H9 (cell line): ENCODE data around the gene TUBA8. TPM values are rescaled to one million over a fixed set of nuclear protein-coding genes. Genes with fewer than 3 reads are reported as not detected.

Experiments used
- DNase-seq: peaks from one replicate; pipeline ENCODE4 v3.0.0-alpha.2; 2017
- H2AFZ ChIP-seq: one replicate; pipeline ENCODE4 v1.6.1; 2013; ENCODE audit warnings: mild to moderate bottlenecking, low read length, control low read depth, moderate library complexity
- H2AK5ac ChIP-seq: 2 replicates; pipeline ENCODE4 v1.6.1; 2013; ENCODE audit warnings: low read length, control low read depth, mixed read lengths; ENCODE audit not compliant: insufficient read length
- H2BK120ac ChIP-seq: one replicate; pipeline ENCODE4 v1.6.1; 2013; ENCODE audit warnings: low read depth, mild to moderate bottlenecking, low read length, control low read depth, inconsistent platforms; ENCODE audit not compliant: poor library complexity, severe bottlenecking
- H2BK12ac ChIP-seq: 2 replicates; pipeline ENCODE4 v1.6.1; 2013; ENCODE audit warnings: low read length, control low read depth, mixed read lengths, low read depth; ENCODE audit not compliant: insufficient read length
- H2BK15ac ChIP-seq: 2 replicates; pipeline ENCODE4 v1.6.1; 2013; ENCODE audit warnings: low read depth, low read length, control low read depth
- H2BK20ac ChIP-seq: one replicate; pipeline ENCODE4 v1.6.1; 2013; ENCODE audit warnings: low read depth, mild to moderate bottlenecking, low read length, control low read depth, inconsistent platforms; ENCODE audit not compliant: poor library complexity, severe bottlenecking
- H2BK5ac ChIP-seq: 2 replicates; pipeline ENCODE4 v1.6.1; 2013; ENCODE audit warnings: low read length, control low read depth, mixed read lengths; ENCODE audit not compliant: insufficient read length
- H3K14ac ChIP-seq: 2 replicates; pipeline ENCODE4 v1.6.1; 2013; ENCODE audit warnings: low read length, control low read depth; ENCODE audit not compliant: insufficient read depth
- H3K18ac ChIP-seq: 2 replicates; pipeline ENCODE4 v1.6.1; 2013; ENCODE audit warnings: low read depth, mild to moderate bottlenecking, mixed read lengths, low read length, control low read depth; ENCODE audit not compliant: insufficient read length
- H3K23ac ChIP-seq: 2 replicates; pipeline ENCODE4 v1.6.1; 2013; ENCODE audit warnings: low read length, control low read depth, mixed read lengths, low read depth; ENCODE audit not compliant: insufficient read length
- H3K23me2 ChIP-seq: 2 replicates; pipeline ENCODE4 v1.6.1; 2013; ENCODE audit warnings: low read depth, mild to moderate bottlenecking, mixed read lengths, low read length, control low read depth; ENCODE audit not compliant: insufficient read length, poor library complexity, severe bottlenecking
- H3K27ac ChIP-seq: 2 replicates; pipeline ENCODE4 v1.5.1; 2013; ENCODE audit warnings: low read length, control low read depth, mixed read lengths, low read depth; ENCODE audit not compliant: insufficient read length
- H3K27me3 ChIP-seq: 2 replicates; pipeline ENCODE4 v1.6.1; 2013; ENCODE audit warnings: low read length, control low read depth, inconsistent platforms; ENCODE audit not compliant: insufficient read depth
- H3K4ac ChIP-seq: 2 replicates; pipeline ENCODE4 v1.6.1; 2013; ENCODE audit warnings: low read depth, mild to moderate bottlenecking, control low read depth, inconsistent platforms, low read length, moderate library complexity
- H3K4me1 ChIP-seq: 2 replicates; pipeline ENCODE4 v1.6.1; 2013; ENCODE audit warnings: low read length, control low read depth, inconsistent platforms; ENCODE audit not compliant: insufficient read depth
- H3K4me2 ChIP-seq: 2 replicates; pipeline ENCODE4 v1.6.1; 2013; ENCODE audit warnings: low read length, control low read depth, mixed read lengths; ENCODE audit not compliant: insufficient read length, insufficient read depth
- H3K56ac ChIP-seq: 2 replicates; pipeline ENCODE4 v1.6.1; 2013; ENCODE audit warnings: low read depth, mild to moderate bottlenecking, mixed read lengths, low read length, control low read depth; ENCODE audit not compliant: insufficient read length
- H3K79me1 ChIP-seq: 2 replicates; pipeline ENCODE4 v1.6.1; 2013; ENCODE audit warnings: low read depth, mild to moderate bottlenecking, moderate library complexity, low read length, control low read depth, inconsistent platforms; ENCODE audit not compliant: insufficient read depth, poor library complexity, severe bottlenecking
- H3K79me2 ChIP-seq: 2 replicates; pipeline ENCODE4 v1.6.1; 2013; ENCODE audit warnings: low read length, control low read depth, inconsistent platforms; ENCODE audit not compliant: insufficient read depth
- H3K9ac ChIP-seq: 2 replicates; pipeline ENCODE4 v1.6.1; 2013; ENCODE audit warnings: low read length, control low read depth, mixed read lengths; ENCODE audit not compliant: insufficient read length; ENCODE audit errors: extremely low read depth
- H3K9me3 ChIP-seq: one replicate; pipeline ENCODE4 v1.6.1; 2013; ENCODE audit warnings: low read depth, low read length, inconsistent platforms; ENCODE audit not compliant: control insufficient read depth
- H3T11ph ChIP-seq: one replicate; pipeline ENCODE4 v1.6.1; 2013; ENCODE audit warnings: mild to moderate bottlenecking, low read length, control low read depth, inconsistent platforms
- H4K20me1 ChIP-seq: one replicate; pipeline ENCODE4 v1.6.1; 2013; ENCODE audit not compliant: control insufficient read depth, insufficient read length, insufficient read depth
- H4K5ac ChIP-seq: 2 replicates; pipeline ENCODE4 v1.6.1; 2013; ENCODE audit warnings: low read depth, mild to moderate bottlenecking, mixed read lengths, low read length, control low read depth; ENCODE audit not compliant: insufficient read length
- H4K8ac ChIP-seq: replicated peaks from 2 replicates; pipeline ENCODE4 v1.6.1; 2013; ENCODE audit warnings: low read length, control low read depth, mixed read lengths, low read depth; ENCODE audit not compliant: insufficient read length
- H4K91ac ChIP-seq: 2 replicates; pipeline ENCODE4 v1.6.1; 2013; ENCODE audit warnings: low read depth, mild to moderate bottlenecking, moderate library complexity, mixed read lengths, low read length, control low read depth; ENCODE audit not compliant: insufficient read length
- H3K27ac Mint-ChIP-seq, 3 experiments: 2 replicates in 2 of 3; 3 replicates in 1 of 3; pipeline ENCODE4 v1.8.0; 2020 to 2021; ENCODE audit warnings: mixed read lengths in 3 of 3, mild to moderate bottlenecking in 1 of 3, moderate library complexity in 1 of 3
- H3K27me3 Mint-ChIP-seq: 2 replicates; pipeline ENCODE4 v1.8.0; 2021; ENCODE audit warnings: low read depth, mild to moderate bottlenecking, moderate library complexity, mixed read lengths
- H3K36me3 Mint-ChIP-seq, 3 experiments: 2 replicates in 2 of 3; 3 replicates in 1 of 3; pipeline ENCODE4 v1.8.0; 2020 to 2021; ENCODE audit warnings: low read depth in 3 of 3, mixed read lengths in 3 of 3; ENCODE audit not compliant: insufficient read depth in 1 of 3
- H3K4me1 Mint-ChIP-seq, 2 experiments: 2 replicates each; pipeline ENCODE4 v1.8.0; 2020; ENCODE audit warnings: mixed read lengths in 2 of 2
- H3K4me3 Mint-ChIP-seq, 2 experiments: 2 replicates in 1 of 2; 3 replicates in 1 of 2; pipeline ENCODE4 v1.8.0; 2020 to 2021; ENCODE audit warnings: mild to moderate bottlenecking in 2 of 2, mixed read lengths in 2 of 2, moderate library complexity in 1 of 2
- H3K9me3 Mint-ChIP-seq, 2 experiments: 2 replicates in 1 of 2; 3 replicates in 1 of 2; pipeline ENCODE4 v1.8.0; 2020; ENCODE audit warnings: mild to moderate bottlenecking in 2 of 2, mixed read lengths in 2 of 2, moderate library complexity in 1 of 2
- whole genome bisulfite sequencing: extraction: QIAGEN DNeasy Blood & Tissue Kit; methylation state at CpG from one replicate; pipeline ENCODE4 v1.1.7; 2013; ENCODE audit warnings: missing lambda C conversion rate, low lambda C conversion rate, mixed read lengths; ENCODE audit not compliant: insufficient read length; ENCODE audit errors: extremely low coverage; 5-methylcytosine and 5-hydroxymethylcytosine counted together
- total RNA-seq: library from RNA; stranded (reverse); gene quantifications from 2 replicates; pipeline ENCODE4 v1.2.1, GENCODE V29; 2021
- TF ChIP-seq, protein P1 (sequence below): fragments of 200-600 bp; sonication (generic); conservative IDR thresholded peaks from 3 replicates; pipeline ENCODE4 v1.8.0; 2021; ENCODE audit warnings: antibody characterized with exemption, mild to moderate bottlenecking

Gene TUBA8
- total RNA-seq, 1 experiment from 2014 or later = 2.0 TPM

DNA sequence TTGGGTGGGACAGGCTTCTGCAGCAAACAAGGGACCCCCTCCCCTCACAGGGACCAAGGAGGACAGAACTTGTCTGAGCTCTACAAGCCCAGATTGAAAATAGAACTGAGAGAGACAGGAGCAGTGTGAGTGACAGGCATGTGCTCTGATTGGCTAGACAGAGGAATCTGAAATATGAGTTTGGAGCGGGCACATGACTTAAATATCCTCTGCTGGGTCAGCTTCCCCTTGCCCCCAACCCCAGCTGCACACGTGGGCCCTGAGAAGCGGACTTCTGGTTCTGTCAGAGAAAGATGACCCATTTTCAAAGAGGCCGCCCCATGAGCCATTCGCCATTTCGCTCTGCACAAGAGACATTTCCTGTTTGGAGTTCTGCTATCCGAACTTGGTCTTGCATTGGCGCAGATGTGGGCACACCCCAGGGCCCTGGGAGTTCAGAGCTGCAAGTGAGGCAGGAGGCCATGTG, 5.3 kb downstream of the TUBA8 start:
- Histone ChIP-seq H3K79me2 (no peaks in the 10 kb centered on the region), H3K27ac (no peak overlapping the region), H3K23ac (no peak overlapping the region), H4K20me1 (no peaks in the 10 kb centered on the region), H3T11ph (no peak overlapping the region), H2BK15ac (no peak overlapping the region), H2BK12ac (no peak overlapping the region), H4K8ac (no peak overlapping the region), H2BK5ac (no peak overlapping the region), H3K56ac (no peak overlapping the region), H4K91ac (no peak overlapping the region), H3K27me3 (no peaks in the 10 kb centered on the region; the same call in 1 of the 2 replicates), H2AK5ac (no peak overlapping the region), H4K5ac (no peak overlapping the region), H3K18ac (no peak overlapping the region), H3K4me1 (no peaks in the 10 kb centered on the region), H3K9me3 (no peaks in the 10 kb centered on the region), H3K23me2 (peaks cover 2% of the 10 kb centered on the region), H3K9ac (no peak overlapping the region), H3K14ac (no peak overlapping the region), H2BK120ac (no peak overlapping the region), H3K4me2 (no peak overlapping the region), H2AFZ (no peak overlapping the region), H3K79me1 (no peaks in the 10 kb centered on the region), H3K4ac (no peak overlapping the region), H2BK20ac (no peak overlapping the region)
- no CpG with 5 or more reads among the region's 8 CpGs for WGBS
- Mint-ChIP-seq H3K4me3 (no peak overlapping the region), H3K9me3 (no peaks in the 10 kb centered on the region), H3K36me3 (no peaks in the 10 kb centered on the region), H3K27me3 (peaks cover 31% of the 10 kb centered on the region), H3K27ac (no peak overlapping the region), H3K4me1 (peaks cover 4 to 7% of the 10 kb centered on the region in 2 experiments; a peak in 3 of 4 replicates)
- DNase-seq = no peak
- TF ChIP-seq, protein P1, sequence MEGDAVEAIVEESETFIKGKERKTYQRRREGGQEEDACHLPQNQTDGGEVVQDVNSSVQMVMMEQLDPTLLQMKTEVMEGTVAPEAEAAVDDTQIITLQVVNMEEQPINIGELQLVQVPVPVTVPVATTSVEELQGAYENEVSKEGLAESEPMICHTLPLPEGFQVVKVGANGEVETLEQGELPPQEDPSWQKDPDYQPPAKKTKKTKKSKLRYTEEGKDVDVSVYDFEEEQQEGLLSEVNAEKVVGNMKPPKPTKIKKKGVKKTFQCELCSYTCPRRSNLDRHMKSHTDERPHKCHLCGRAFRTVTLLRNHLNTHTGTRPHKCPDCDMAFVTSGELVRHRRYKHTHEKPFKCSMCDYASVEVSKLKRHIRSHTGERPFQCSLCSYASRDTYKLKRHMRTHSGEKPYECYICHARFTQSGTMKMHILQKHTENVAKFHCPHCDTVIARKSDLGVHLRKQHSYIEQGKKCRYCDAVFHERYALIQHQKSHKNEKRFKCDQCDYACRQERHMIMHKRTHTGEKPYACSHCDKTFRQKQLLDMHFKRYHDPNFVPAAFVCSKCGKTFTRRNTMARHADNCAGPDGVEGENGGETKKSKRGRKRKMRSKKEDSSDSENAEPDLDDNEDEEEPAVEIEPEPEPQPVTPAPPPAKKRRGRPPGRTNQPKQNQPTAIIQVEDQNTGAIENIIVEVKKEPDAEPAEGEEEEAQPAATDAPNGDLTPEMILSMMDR = no peak
